HG03060 (cell line): ENCODE data around the gene PNLIPRP1.

Source experiments
- ATAC-seq: cut with Tn5 transposase; IDR thresholded peaks from one replicate; pipeline ENCODE4 v1.9.1; 2021; ENCODE audit warnings: low read depth, moderate number of reproducible peaks; ENCODE audit not compliant: unreplicated experiment

The PNLIPRP1 gene

DNA sequence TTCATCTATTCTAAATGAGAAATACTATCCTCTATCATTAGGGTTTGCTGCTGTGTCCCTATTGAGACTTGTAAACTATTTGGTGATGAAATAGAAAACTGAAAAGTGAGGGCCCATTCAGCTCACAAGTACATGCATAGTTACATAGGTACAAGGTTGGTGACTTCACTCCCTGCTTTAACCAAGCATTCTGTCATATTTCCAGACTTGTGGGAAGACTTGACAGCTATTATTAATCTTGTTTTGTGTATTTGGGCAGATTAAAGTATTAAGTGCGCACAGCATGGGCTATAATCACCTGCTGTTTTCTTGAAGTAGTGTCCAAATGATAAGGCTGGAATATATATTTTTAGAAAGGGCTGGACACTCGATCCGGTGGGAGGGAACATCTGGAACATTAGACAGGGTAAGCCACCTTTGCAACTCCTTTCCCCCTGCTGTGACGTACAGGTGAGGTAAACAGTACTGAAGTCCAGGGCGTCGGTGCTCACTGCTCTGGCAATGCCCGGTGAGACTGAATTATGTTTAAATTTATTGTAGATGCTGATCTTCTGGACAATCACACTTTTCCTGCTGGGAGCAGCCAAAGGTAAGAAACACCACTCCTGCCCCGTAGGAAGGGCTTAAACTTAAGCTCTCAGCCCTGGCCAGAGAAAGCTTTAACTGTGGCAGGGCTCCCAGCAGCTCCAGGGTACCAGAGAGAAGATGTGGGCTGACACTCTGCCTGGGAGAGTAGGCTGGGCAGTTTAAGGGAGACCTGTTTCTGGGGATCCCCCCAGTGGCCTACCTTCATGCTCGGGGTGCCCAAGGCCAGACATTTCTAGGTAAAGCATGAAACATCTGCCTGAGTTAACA lies at the start of gene PNLIPRP1:
TSS of gene PNLIPRP1 (plus strand) at position 370 of the 855 bp plus-strand sequence. CDS start at position 541, 171 bp downstream.
- no peak for ATAC-seq

GRCh38 chr10:116542007-116542677 lies 48.6 kb upstream of the PNLIPRP1 start:
- ATAC-seq, result no peak

GRCh38 chr10:116545122-116545521 lies 45.6 kb upstream of the PNLIPRP1 start:
- no peak for ATAC-seq

GRCh38 chr10:116545756-116546155 lies 45.0 kb upstream of the PNLIPRP1 start, which contains the start of gene PNLIP:
Gene PNLIP (plus strand): TSS chr10:116545931. CDS start chr10:116546093, 162 bp downstream.
- no peak for ATAC-seq

GRCh38 chr10:116548301-116548700 lies 42.5 kb upstream of the PNLIPRP1 start:
- no peak for ATAC-seq

DNA sequence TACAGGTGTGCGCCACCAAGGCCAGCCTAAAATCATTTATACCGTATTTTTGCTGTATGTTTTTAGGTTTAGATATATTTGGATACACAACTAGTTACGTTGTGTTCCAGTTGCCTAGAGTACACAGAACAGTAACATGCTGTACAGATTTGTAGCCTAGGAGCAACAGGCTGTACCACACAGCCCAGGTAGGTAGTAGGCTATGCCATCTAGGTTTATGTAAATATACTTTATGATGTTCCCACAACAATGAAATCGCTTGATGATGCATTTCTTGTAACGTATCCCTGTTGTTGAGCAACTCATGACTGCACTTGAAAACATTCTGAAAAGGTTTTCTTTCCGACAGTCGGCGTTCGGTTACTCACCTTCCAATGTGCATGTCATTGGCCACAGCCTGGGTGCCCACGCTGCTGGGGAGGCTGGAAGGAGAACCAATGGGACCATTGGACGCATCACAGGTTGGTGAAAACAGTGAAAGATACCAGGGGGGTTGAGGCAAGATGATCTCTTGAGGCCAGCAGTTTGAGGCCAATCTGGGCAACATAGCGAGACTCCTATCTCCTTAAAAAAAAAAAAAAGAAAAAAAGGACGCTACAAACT lies 37.3 kb upstream of the PNLIPRP1 start:
- ATAC-seq, result no peak

GRCh38 chr10:116554628-116555027 lies 36.1 kb upstream of the PNLIPRP1 start:
- no peak for ATAC-seq

GRCh38 chr10:116555880-116556279 lies 34.9 kb upstream of the PNLIPRP1 start:
- ATAC-seq, result no peak

DNA sequence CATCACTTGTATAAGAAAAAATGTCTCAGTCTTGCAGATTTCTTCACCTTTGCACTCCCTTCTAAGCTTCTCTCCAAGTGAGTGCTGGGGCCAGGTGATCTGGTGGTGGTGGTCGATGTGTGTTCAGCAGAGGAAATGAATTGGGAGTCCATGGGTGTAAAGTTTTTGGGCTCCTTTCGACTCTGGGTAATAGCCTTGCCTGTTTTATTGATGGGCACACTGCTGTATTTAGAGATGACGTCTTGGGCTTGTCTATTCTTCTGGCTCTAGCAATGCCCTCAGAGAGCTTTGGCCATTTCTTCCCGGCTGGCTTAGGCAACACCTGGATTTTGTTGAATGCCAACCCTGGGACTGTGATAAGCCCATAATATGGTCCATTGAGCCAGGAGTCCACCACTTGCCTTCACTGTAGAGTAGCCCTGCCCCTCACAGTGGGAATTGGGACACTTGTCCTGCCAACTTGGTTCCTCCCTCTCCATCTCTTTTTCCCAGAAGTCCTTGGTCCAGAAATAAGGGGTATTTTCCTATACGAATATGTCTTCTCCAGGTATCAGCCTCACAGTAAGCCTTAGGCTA lies 33.4 kb upstream of the PNLIPRP1 start:
- no peak for ATAC-seq

- no peak for ATAC-seq
Measured at GRCh38 chr10:116565534-116565933, 25.2 kb upstream of the PNLIPRP1 start.

DNA sequence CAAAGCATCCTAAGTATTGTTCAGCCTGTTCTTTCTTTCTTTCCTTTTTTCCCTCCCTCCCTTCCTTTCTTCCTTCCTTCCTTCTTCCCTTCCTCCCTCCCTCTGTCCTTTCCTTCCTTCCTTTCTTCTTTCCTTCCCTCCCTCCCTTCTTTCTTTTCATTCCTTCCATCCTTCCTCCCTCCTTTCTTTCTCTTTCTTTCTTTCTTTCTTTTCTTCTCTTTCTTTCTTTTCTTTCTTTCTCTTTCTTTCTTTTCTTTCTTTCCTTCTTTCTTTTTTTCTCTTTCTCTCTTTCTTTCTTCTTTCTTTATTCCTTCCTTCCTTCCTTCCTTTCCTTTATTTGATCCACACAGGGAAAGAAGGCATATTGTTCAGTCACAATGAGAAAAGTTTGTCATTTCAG lies 23.8 kb upstream of the PNLIPRP1 start:
- ATAC-seq, result no peak

GRCh38 chr10:116567335-116567734 lies 23.4 kb upstream of the PNLIPRP1 start:
- ATAC-seq, result no peak

DNA sequence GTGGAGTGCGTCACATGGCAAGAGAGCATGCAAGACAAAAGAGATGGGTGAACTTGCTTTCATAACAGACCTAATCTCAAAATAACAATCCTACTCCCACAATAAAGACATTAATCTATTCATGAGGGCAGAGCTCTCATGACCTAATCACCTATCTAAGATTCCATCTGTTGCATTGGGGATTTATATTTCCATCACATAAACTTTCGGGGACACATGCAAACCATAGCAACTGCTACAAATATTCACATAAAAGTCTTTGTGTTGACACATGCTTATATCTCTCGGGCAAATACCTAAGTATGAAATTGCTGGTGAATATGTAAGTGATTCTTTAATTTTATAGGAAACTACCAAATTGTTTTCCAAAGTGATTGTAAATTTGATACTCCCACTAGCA lies 16.0 kb upstream of the PNLIPRP1 start:
- ATAC-seq, result no peak

GRCh38 chr10:116587878-116588591 lies 2.7 kb upstream of the PNLIPRP1 start:
- ATAC-seq, result no peak

DNA sequence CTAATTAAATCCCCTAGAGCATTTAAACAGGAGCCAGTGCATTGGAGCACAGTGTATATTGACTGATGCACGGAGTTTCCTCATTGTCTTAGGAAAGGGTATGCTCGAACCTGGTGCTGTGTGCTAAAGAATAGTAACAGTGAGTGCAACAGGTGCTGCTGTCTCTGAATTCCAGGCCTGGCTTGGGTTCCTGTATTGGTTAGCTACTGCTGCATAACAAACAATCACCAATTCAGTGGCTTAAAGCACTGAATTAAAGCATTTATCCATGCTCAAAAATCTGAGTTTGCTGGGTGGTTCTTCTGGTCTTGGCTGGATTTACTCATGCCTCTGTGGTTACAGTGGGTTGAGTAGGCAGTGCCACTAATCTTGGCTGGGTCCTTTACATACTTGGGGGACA lies 1.8 kb upstream of the PNLIPRP1 start:
- no peak for ATAC-seq

DNA sequence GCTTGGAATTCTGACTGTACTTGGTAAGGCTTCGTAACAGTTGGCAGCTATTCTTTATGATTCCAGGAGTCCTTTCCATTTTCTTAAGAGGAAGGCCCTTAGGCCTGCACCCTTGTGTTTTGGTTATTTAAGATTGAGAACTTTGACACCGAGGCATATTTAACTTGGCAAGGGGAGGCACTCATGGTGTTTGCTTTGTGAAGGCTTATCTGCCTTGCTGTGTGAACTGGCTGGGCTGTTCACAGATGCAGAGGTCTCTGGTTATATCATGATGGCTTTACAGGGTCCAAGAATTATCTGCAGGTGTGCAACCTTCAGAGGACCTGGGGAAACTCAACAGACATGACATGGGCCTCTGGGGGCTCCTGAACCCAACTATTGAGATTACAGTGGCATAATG lies 833 bp upstream of the PNLIPRP1 start:
- ATAC-seq, result no peak

DNA sequence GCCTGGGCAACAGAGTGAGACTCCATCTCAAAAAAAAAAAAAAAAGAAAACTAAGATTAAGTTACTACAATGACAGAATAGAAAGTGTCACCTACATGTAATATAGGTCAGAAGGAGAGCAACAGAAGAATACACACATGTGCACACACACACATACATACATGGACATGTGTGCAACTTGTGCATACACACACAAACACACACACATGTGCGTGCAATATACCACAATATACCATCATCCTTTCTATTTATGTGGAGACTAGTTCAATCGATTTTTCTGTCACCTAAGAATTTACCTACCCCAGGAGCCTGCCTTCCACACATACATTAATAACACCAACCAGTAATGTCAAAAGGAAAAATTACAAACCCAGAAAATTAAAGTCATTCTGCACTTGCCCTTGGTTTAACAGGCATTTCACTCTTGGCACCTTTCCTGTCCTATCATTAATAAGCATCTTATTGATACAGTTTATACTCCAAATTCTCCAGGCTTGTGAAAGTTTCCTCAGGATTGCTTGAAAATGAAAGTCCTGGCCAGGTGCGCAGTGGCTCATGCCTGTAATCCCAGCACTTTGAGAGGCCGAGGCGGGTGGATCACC lies 2.5 kb downstream of the PNLIPRP1 start:
- no peak for ATAC-seq

DNA sequence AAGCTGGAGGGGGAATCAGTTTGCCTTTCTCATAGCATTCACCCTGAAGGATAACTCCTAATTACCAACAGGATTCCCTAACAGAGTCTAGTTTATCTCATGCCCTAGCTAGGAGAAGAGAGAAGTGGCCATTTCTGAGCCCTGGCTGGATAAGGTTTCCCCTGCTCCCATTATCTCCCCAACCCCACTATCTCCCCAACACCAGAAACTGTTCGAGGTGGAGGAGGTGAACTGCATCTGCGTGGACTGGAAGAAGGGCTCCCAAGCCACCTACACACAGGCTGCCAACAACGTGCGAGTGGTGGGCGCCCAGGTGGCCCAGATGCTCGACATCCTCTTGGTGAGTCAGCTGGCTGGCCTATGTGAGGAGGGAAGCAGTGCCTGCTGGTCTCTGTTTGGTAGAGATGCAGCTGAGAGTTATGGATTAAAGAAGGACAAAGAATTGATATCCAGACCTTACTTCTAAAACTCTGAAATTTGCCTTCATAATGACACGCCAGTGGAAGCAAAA lies 3.8 kb downstream of the PNLIPRP1 start:
- no peak for ATAC-seq

- no peak for ATAC-seq
Measured at GRCh38 chr10:116596062-116596461, 5.3 kb downstream of the PNLIPRP1 start.

GRCh38 chr10:116597543-116597942 lies 6.8 kb downstream of the PNLIPRP1 start:
- no peak for ATAC-seq
